PC-9 (cell line): Measurements from ENCODE around the gene KCNMB2. TPM values are rescaled to one million over a fixed set of nuclear protein-coding genes. Genes with fewer than 3 reads are reported as not detected.

Source experiments
- BruUV-seq: library from RNA; stranded (reverse); fragments of 400-500 nt; replicated peaks from 2 replicates; lab custom pipeline; 2021; lab: Mats Ljungman, UMichigan
- CTCF ChIA-PET: fragments of 300-600 bp; sonication (Branson Sonifier 250); formaldehyde crosslinking; loops from one replicate; lab custom pipeline; 2022; ENCODE audit warnings: antibody characterized with exemption; lab: Charles Lee
- POLR2A ChIA-PET: fragments of 300-600 bp; sonication (Branson Sonifier 250); formaldehyde crosslinking; loops from one replicate; lab custom pipeline; 2022; ENCODE audit warnings: antibody characterized with exemption; ENCODE audit not compliant: unreplicated experiment; lab: Charles Lee
- DNase-seq, 2 experiments: peaks; one replicate each; pipeline versions ENCODE4 v3.0.0 to v3.0.0-alpha.2; 2015 to 2022; ENCODE audit warnings: mixed read lengths in 1 of 2
- H2AFZ ChIP-seq: fragments of 200-600 bp; sonication (generic); 2 replicates; pipeline ENCODE4 v1.8.1; 2017; ENCODE audit warnings: antibody characterized with exemption
- H3F3A ChIP-seq: fragments of 200-600 bp; sonication (generic); 2 replicates; pipeline ENCODE4 v1.8.1; 2017; ENCODE audit warnings: antibody characterized with exemption, mild to moderate bottlenecking, low read depth; ENCODE audit not compliant: insufficient read depth
- H3K27ac ChIP-seq: fragments of 200-600 bp; sonication (generic); 2 replicates; pipeline ENCODE4 v1.6.1; 2016; ENCODE audit warnings: mixed run types
- H3K27me3 ChIP-seq: fragments of 200-600 bp; sonication (generic); 2 replicates; pipeline ENCODE4 v1.6.1; 2016; ENCODE audit warnings: low read depth, mixed run types; ENCODE audit not compliant: insufficient read depth
- H3K36me3 ChIP-seq: fragments of 200-600 bp; sonication (generic); 2 replicates; pipeline ENCODE4 v1.6.1; 2016; ENCODE audit warnings: low read depth, mixed run types
- H3K4me1 ChIP-seq: fragments of 200-600 bp; sonication (generic); replicated peaks from 2 replicates; pipeline ENCODE4 v1.6.1; 2016; ENCODE audit warnings: mixed run types; ENCODE audit not compliant: insufficient read depth
- H3K4me2 ChIP-seq: fragments of 200-600 bp; sonication (generic); 2 replicates; pipeline ENCODE4 v1.6.1; 2017; ENCODE audit warnings: mixed run types
- H3K4me3 ChIP-seq: fragments of 200-600 bp; sonication (generic); 2 replicates; pipeline ENCODE4 v1.6.1; 2016; ENCODE audit warnings: mixed run types
- H3K79me2 ChIP-seq: fragments of 200-600 bp; sonication (generic); 2 replicates; pipeline ENCODE4 v1.6.1; 2017; ENCODE audit warnings: low read depth, mixed run types
- H3K9me2 ChIP-seq: fragments of 200-600 bp; sonication (generic); 2 replicates; pipeline ENCODE4 v1.8.1; 2017; ENCODE audit warnings: mild to moderate bottlenecking; ENCODE audit not compliant: insufficient read depth
- H3K9me3 ChIP-seq: fragments of 200-600 bp; sonication (generic); 2 replicates; pipeline ENCODE4 v1.8.1; 2016; ENCODE audit warnings: low read depth; ENCODE audit not compliant: insufficient read depth
- H4K20me1 ChIP-seq: fragments of 200-600 bp; sonication (generic); 2 replicates; pipeline ENCODE4 v1.8.1; 2017; ENCODE audit not compliant: insufficient read depth
- CTCF ChIP-seq: fragments of 200-600 bp; sonication (generic); conservative IDR thresholded peaks from 2 replicates; pipeline ENCODE4 v1.6.1; 2017; ENCODE audit warnings: mixed run types, antibody characterized with exemption, mild to moderate bottlenecking, moderate library complexity
- EZH2 ChIP-seq: fragments of 200-600 bp; sonication (generic); IDR thresholded peaks from 2 replicates; pipeline ENCODE4 v1.8.0; 2017; ENCODE audit warnings: antibody characterized with exemption, low read depth
- intact Hi-C: fragments of 100-400 bp; cut with micrococcal nuclease; formaldehyde crosslinking; loops from one replicate; pipeline ENCODE4 v1.10.0; 2022; ENCODE audit not compliant: unreplicated experiment
- total RNA-seq: library from RNA; stranded (reverse); gene quantifications from 2 replicates; pipeline ENCODE4 v1.2.3, GENCODE V29; 2021

KCNMB2 gene
- total RNA-seq, 1 experiment from 2014 or later = not detected

GRCh38 chr3:178754852-178755510, 218.7 kb downstream of the KCNMB2 start:
- H3K9me2 ChIP-seq = no peaks in the 10 kb centered on the region
- no peaks in the 10 kb centered on the region for H3K4me1 ChIP-seq
- H3K9me3 ChIP-seq = no peaks in the 10 kb centered on the region
- no peaks in the 10 kb centered on the region for H3K27me3 ChIP-seq
- intact Hi-C loops = no loop called here
- BruUV-seq = no TSS peak
- H3K79me2 ChIP-seq = no peaks in the 10 kb centered on the region
- H3K4me3 ChIP-seq = no peak overlapping the region
- H3K36me3 ChIP-seq = no peaks in the 10 kb centered on the region
- H3K27ac ChIP-seq = no peak overlapping the region
- no peaks in the 10 kb centered on the region for H3F3A ChIP-seq
- H4K20me1 ChIP-seq = no peaks in the 10 kb centered on the region
- POLR2A ChIA-PET = no interaction called here
- H2AFZ ChIP-seq = no peak overlapping the region
- CTCF ChIA-PET = no interaction called here
- no peak overlapping the region for H3K4me2 ChIP-seq
- no peak for TF ChIP-seq CTCF
- no peak for TF ChIP-seq EZH2
- DNase-seq = no peak

DNA sequence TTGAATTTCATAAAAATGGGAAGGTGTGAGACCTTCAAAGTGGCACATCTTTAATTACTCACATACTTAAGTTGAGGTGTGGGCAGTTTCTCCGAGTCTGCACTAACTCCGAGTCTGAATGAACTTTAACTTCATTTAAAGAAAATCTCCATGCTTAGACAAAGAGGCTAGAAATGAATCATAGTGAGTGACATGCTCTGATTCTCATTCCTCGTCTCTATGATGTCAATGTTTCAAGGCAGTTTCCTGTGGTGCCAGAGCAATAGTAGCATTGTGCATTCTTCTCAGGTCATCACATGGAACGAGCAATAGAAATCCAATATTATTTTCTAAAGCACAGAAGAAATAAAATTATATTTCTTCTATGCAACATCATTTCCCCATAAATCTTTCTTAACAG, 224.8 kb downstream of the KCNMB2 start:
- H3K36me3 ChIP-seq = no peaks in the 10 kb centered on the region

DNA sequence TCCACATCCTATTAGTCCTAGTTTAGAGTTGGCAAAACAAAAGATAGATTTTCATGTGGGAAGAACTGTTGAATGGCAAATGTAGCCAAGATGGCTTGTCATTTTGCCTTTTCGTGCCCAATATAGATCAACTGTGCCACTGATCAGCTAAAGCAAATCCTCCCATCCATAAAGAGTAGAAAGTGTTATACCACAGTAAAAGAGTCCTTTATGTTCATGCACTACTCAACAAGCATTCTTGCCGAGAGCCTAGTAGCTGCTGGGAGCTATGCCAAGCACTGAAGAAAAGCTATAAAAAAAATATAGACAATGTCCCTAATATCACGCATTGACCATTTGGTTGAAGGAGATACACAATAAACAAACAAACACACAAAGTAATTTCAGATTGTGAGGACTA, 225.2 kb downstream of the KCNMB2 start:
- Histone ChIP-seq H3K36me3 (no peaks in the 10 kb centered on the region), H4K20me1 (no peaks in the 10 kb centered on the region), H3K27ac (no peak overlapping the region), H3K4me2 (no peak overlapping the region), H3K4me3 (no peak overlapping the region), H3K4me1 (no peaks in the 10 kb centered on the region), H3F3A (no peaks in the 10 kb centered on the region), H3K79me2 (no peaks in the 10 kb centered on the region), H3K9me2 (no peaks in the 10 kb centered on the region), H3K27me3 (no peaks in the 10 kb centered on the region), H2AFZ (no peak overlapping the region), H3K9me3 (no peaks in the 10 kb centered on the region)
- ChIA-PET POLR2A (no interaction called here), CTCF (no interaction called here)
- BruUV-seq = no TSS peak
- TF ChIP-seq CTCF (no peak), EZH2 (no peak)
- no peak for DNase-seq
- intact Hi-C loops = no loop called here

More for the DNA sequence above, 224.8 kb downstream of the KCNMB2 start:
- Histone ChIP-seq H3K4me2 (no peak overlapping the region), H3F3A (no peaks in the 10 kb centered on the region), H3K9me2 (no peaks in the 10 kb centered on the region), H3K4me1 (no peaks in the 10 kb centered on the region), H3K9me3 (no peaks in the 10 kb centered on the region), H3K79me2 (no peaks in the 10 kb centered on the region), H2AFZ (no peak overlapping the region), H3K4me3 (no peak overlapping the region), H4K20me1 (no peaks in the 10 kb centered on the region), H3K27ac (no peak overlapping the region), H3K27me3 (no peaks in the 10 kb centered on the region)
- no peak for TF ChIP-seq CTCF
- no peak for DNase-seq
- intact Hi-C loops = no loop called here
- BruUV-seq = no TSS peak
- ChIA-PET CTCF (no interaction called here), POLR2A (no interaction called here)
